Measurements from ENCODE around the gene POLE2. TPM values are rescaled to one million over a fixed set of nuclear protein-coding genes. Genes with fewer than 3 reads are reported as not detected.

POLE2 gene
- total RNA-seq, 1 donor from 2014 or later, result 4.1 TPM

GRCh38 chr14:49598485-49599300, 89.3 kb downstream of the POLE2 start, which contains the start of gene LRR1:
Gene LRR1, plus strand, starts transcription at chr14:49598940. Its CDS starts 81 bp downstream, at chr14:49599021.
- Mint-ChIP-seq H3K4me3 (ENCODE audit: unreplicated experiment) (peak within 1 kb of the TSS; percentile 93), H3K27me3 (ENCODE audit: unreplicated experiment) (no peaks in the 10 kb centered on the region), H3K4me1 (ENCODE audit: unreplicated experiment) (peaks cover 22% of the 10 kb centered on the region), H3K27ac (ENCODE audit: unreplicated experiment) (peak within 1 kb of the TSS; percentile 95), H3K9me3 (ENCODE audit: unreplicated experiment) (no peaks in the 10 kb centered on the region), H3K36me3 (ENCODE audit: unreplicated experiment) (no peaks in the 10 kb centered on the region)
- DNase-seq (ENCODE audit: extremely low spot score, unreplicated experiment), result peak; percentile 95
- TF ChIP-seq CTCF (IDR thresholded peaks at IDR 0.05), result peak; percentile 7

DNA sequence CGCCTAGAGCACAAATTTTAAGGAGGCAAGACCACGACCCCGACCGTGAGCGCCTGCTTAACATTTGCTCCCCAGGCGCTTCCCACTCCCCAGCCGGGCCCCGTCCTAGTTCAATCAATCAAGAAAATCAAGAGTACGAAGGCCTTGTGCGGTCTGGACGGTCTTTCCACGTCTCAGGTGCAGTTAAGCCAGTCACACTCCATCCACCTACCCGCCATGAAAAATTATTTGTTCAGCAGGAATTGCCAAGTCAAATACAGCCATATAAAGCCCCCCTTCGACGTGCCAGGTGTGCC, 89.9 kb downstream of the POLE2 start:
- Mint-ChIP-seq H3K27ac (ENCODE audit: unreplicated experiment) (peak overlapping the region; percentile 95), H3K27me3 (ENCODE audit: unreplicated experiment) (no peaks in the 10 kb centered on the region), H3K4me1 (ENCODE audit: unreplicated experiment) (peaks cover 22% of the 10 kb centered on the region), H3K9me3 (ENCODE audit: unreplicated experiment) (no peaks in the 10 kb centered on the region), H3K36me3 (ENCODE audit: unreplicated experiment) (no peaks in the 10 kb centered on the region), H3K4me3 (ENCODE audit: unreplicated experiment) (peak overlapping the region; percentile 93)
- TF ChIP-seq CTCF (IDR thresholded peaks at IDR 0.05), result no peak
- peak; percentile 59 for DNase-seq (ENCODE audit: extremely low spot score, unreplicated experiment)

- Mint-ChIP-seq H3K4me1 (ENCODE audit: unreplicated experiment) (peaks cover 16% of the 10 kb centered on the region), H3K27ac (ENCODE audit: unreplicated experiment) (no peak overlapping the region), H3K9me3 (ENCODE audit: unreplicated experiment) (no peaks in the 10 kb centered on the region), H3K36me3 (ENCODE audit: unreplicated experiment) (no peaks in the 10 kb centered on the region), H3K27me3 (ENCODE audit: unreplicated experiment) (no peaks in the 10 kb centered on the region), H3K4me3 (ENCODE audit: unreplicated experiment) (no peak overlapping the region)
- DNase-seq (ENCODE audit: extremely low spot score, unreplicated experiment), result no peak
- TF ChIP-seq CTCF (IDR thresholded peaks at IDR 0.05), result no peak
Measured at GRCh38 chr14:49594347-49595091, 93.5 kb downstream of the POLE2 start.

Other genes with a start within 250 kb of the POLE2 start
- gene RPS29, start 101.8 kb downstream of the POLE2 start, total RNA-seq, result 935 and 1,004 TPM in 2 replicates
- 7.4 and 8.1 TPM in 2 replicates for gene LRR1, start 89.3 kb downstream of the POLE2 start, total RNA-seq
- 171 and 187 TPM in 2 replicates for gene RPL36AL, start 67.6 kb downstream of the POLE2 start, total RNA-seq
- 46.6 and 50.6 TPM in 2 replicates for gene MGAT2, start 67.4 kb downstream of the POLE2 start, total RNA-seq
- 7.3 and 8.4 TPM in 2 replicates for gene DNAAF2, start 53.0 kb downstream of the POLE2 start, total RNA-seq
- gene KLHDC1, start 4.9 kb upstream of the POLE2 start, total RNA-seq, result 5.3 and 5.8 TPM in 2 replicates
- 60.1 and 67.5 TPM in 2 replicates for gene KLHDC2, start 79.9 kb upstream of the POLE2 start, total RNA-seq
- gene NEMF, start 164.6 kb upstream of the POLE2 start, total RNA-seq, result 61.4 and 71.3 TPM in 2 replicates
- 53.4 and 55.2 TPM in 2 replicates for gene ARF6, start 204.9 kb upstream of the POLE2 start, total RNA-seq

Data from osteocyte (in vitro differentiated cells).